Choroid plexus epithelial cell (primary cell): ENCODE results near the gene PPIG.

Experiments used
- DNase-seq: peaks from one replicate; pipeline ENCODE4 v3.0.0-alpha.2; 2010; ENCODE audit warnings: low read depth
- H3K4me3 ChIP-seq: 2 replicates; pipeline ENCODE4 v1.5.1; 2011; ENCODE audit warnings: low read depth, mild to moderate bottlenecking, control low read depth, low read length, moderate library complexity
- CTCF ChIP-seq: conservative IDR thresholded peaks from 2 replicates; pipeline ENCODE4 v1.5.1; 2011; ENCODE audit warnings: low read depth, mild to moderate bottlenecking, control low read depth, inconsistent platforms, low read length, moderate library complexity

PPIG gene

GRCh38 chr2:169625781-169626180 is 41.6 kb downstream of the PPIG start:
- no peak for DNase-seq
- TF ChIP-seq CTCF, result no peak
- H3K4me3 ChIP-seq, result no peak overlapping the region

- no peak for DNase-seq
- H3K4me3 ChIP-seq, result no peak overlapping the region
- no peak for TF ChIP-seq CTCF
These were observed 52.4 kb downstream of the PPIG start for GRCh38 chr2:169636440-169637097.

GRCh38 chr2:169637620-169638019 is 53.5 kb downstream of the PPIG start:
- DNase-seq, result peak; percentile 86
- no peak for TF ChIP-seq CTCF
- H3K4me3 ChIP-seq, result no peak overlapping the region

- no peak for TF ChIP-seq CTCF
- no peak for DNase-seq
- H3K4me3 ChIP-seq, result no peak overlapping the region
These were observed 56.0 kb downstream of the PPIG start for GRCh38 chr2:169640104-169640503.

- no peak for TF ChIP-seq CTCF
- DNase-seq, result no peak
- no peak overlapping the region for H3K4me3 ChIP-seq
These were observed 57.3 kb downstream of the PPIG start for GRCh38 chr2:169641464-169641863.

GRCh38 chr2:169644173-169644572 is 60.0 kb downstream of the PPIG start:
- H3K4me3 ChIP-seq, result no peak overlapping the region
- no peak for DNase-seq
- no peak for TF ChIP-seq CTCF

GRCh38 chr2:169647496-169647895 is 63.3 kb downstream of the PPIG start:
- no peak for TF ChIP-seq CTCF
- H3K4me3 ChIP-seq, result no peak overlapping the region
- no peak for DNase-seq
